K562 (cell line): ENCODE data around the gene ZNF334. TPM values are rescaled to one million over a fixed set of nuclear protein-coding genes. Genes with fewer than 3 reads are reported as not detected.

ENCODE experiments used
- ATAC-seq: fragments of 200-7000 bp; cut with Tn5 transposase; 3 replicates; pipeline ENCODE4 v1.9.1; 2020; ENCODE audit warnings: moderate library complexity
- BruUV-seq: library from RNA; stranded (reverse); fragments of 400-500 nt; replicated peaks from 2 replicates; lab custom pipeline; 2021; lab: Mats Ljungman, UMichigan
- CTCF ChIA-PET: fragments of 300-600 bp; formaldehyde crosslinking; extraction: SDS; loops from one replicate; lab custom pipeline; 2021; ENCODE audit warnings: low intra/inter-chr PET ratio; lab: Yijun Ruan, JAX
- POLR2A ChIA-PET: fragments of 300-600, 350-650 bp; sonication (Branson Sonifier 250); formaldehyde crosslinking; extraction: SDS; loops from one replicate; lab custom pipeline; 2021; ENCODE audit warnings: antibody characterized with exemption, inconsistent platforms; lab: Yijun Ruan, JAX
- DNase-seq, 4 experiments: peaks; one replicate each; pipeline versions ENCODE4 v3.0.0 to v3.0.0-alpha.2; 2011 to 2018; ENCODE audit warnings: low spot score in 3 of 4, mixed read lengths in 3 of 4; ENCODE audit errors: extremely low read depth in 1 of 4
- FAIRE-seq: peaks from 2 replicates; lab custom pipeline; 2011; peaks lifted over from hg19 to GRCh38; lab: Jason Lieb, UNC
- H2AFZ ChIP-seq: 2 replicates; pipeline ENCODE4 v1.6.0; 2011; ENCODE audit warnings: low read depth, low read length, control low read depth, inconsistent platforms
- H3K27ac ChIP-seq: fragments of 200-600 bp; 3 replicates; pipeline ENCODE4 v1.8.0; 2011; ENCODE audit warnings: low read depth, mild to moderate bottlenecking, control low read depth, inconsistent platforms, low read length, moderate library complexity, mixed read lengths; ENCODE audit errors: extremely low read depth
- H3K27me3 ChIP-seq, 2 experiments: fragments of 300-600 bp in 1 of 2; 2 replicates in 1 of 2; 3 replicates in 1 of 2; pipeline versions ENCODE4 v1.6.0 to v1.8.0; 2011; ENCODE audit warnings: inconsistent platforms in 2 of 2, low read length in 2 of 2, mild to moderate bottlenecking in 1 of 2, mixed read lengths in 1 of 2, moderate library complexity in 1 of 2; ENCODE audit not compliant: control insufficient read depth in 2 of 2, insufficient read depth in 2 of 2
- H3K36me3 ChIP-seq: fragments of 300-600 bp; 3 replicates; pipeline ENCODE4 v1.8.0; 2011; ENCODE audit warnings: mild to moderate bottlenecking, low read length, inconsistent platforms; ENCODE audit not compliant: control insufficient read depth, insufficient read depth
- H3K4me1 ChIP-seq, 2 experiments: fragments of 200-600 bp in 1 of 2; replicated peaks in 1 of 2; 2 replicates in 1 of 2; 3 replicates in 1 of 2; pipeline versions ENCODE4 v1.5.1 to v1.8.0; 2011; ENCODE audit warnings: inconsistent platforms in 2 of 2, low read length in 2 of 2, mild to moderate bottlenecking in 1 of 2, mixed read lengths in 1 of 2, moderate library complexity in 1 of 2; ENCODE audit not compliant: control insufficient read depth in 2 of 2, insufficient read depth in 2 of 2
- H3K4me2 ChIP-seq: 2 replicates; pipeline ENCODE4 v1.6.1; 2011; ENCODE audit warnings: low read length, control low read depth, inconsistent platforms, mixed read lengths; ENCODE audit not compliant: insufficient read depth
- H3K4me3 ChIP-seq: fragments of 200-600 bp; sonication (generic), shearing (Covaris generic); 2 replicates; pipeline ENCODE4 v1.5.1; 2016; ENCODE audit warnings: control low read depth, inconsistent platforms
- H3K79me2 ChIP-seq: fragments of 200-600 bp; 3 replicates; pipeline ENCODE4 v1.8.0; 2011; ENCODE audit warnings: low read length, inconsistent platforms; ENCODE audit not compliant: control insufficient read depth, insufficient read depth
- H3K9ac ChIP-seq, 2 experiments: 2 replicates each; pipeline versions ENCODE4 v1.6.0 to v1.6.1; 2011; ENCODE audit warnings: low read depth in 2 of 2, low read length in 2 of 2, control low read depth in 1 of 2, inconsistent platforms in 1 of 2, mild to moderate bottlenecking in 1 of 2, mixed read lengths in 1 of 2; ENCODE audit not compliant: insufficient read depth in 1 of 2
- H3K9me1 ChIP-seq: one replicate; pipeline ENCODE4 v1.6.0; 2011; ENCODE audit warnings: inconsistent platforms, mild to moderate bottlenecking, low read length, moderate library complexity; ENCODE audit not compliant: control insufficient read depth, insufficient read depth
- H3K9me3 ChIP-seq: replicated peaks from 2 replicates; pipeline ENCODE4 v1.5.1; 2011; ENCODE audit warnings: low read depth, low read length, inconsistent platforms; ENCODE audit not compliant: control insufficient read depth, insufficient read depth
- H4K20me1 ChIP-seq: replicated peaks from 2 replicates; pipeline ENCODE4 v1.6.1; 2011; ENCODE audit warnings: low read length, inconsistent platforms, mixed read lengths; ENCODE audit not compliant: control insufficient read depth, insufficient read depth
- CBFA2T3 ChIP-seq: fragments of 450-650 bp; IDR thresholded peaks from 2 replicates; pipeline ENCODE4 v1.6.1; 2017
- CBX8 ChIP-seq: fragments of 200-600 bp; sonication (generic); IDR thresholded peaks from 2 replicates; pipeline ENCODE4 v1.6.1; 2012; ENCODE audit warnings: borderline replicate concordance, mixed run types, low read depth, mild to moderate bottlenecking, moderate library complexity, mixed read lengths, low read length, control low read depth, inconsistent platforms; ENCODE audit not compliant: poor library complexity, severe bottlenecking; ENCODE audit errors: extremely low read depth
- ETV5 ChIP-seq: sonication (generic); formaldehyde crosslinking; IDR thresholded peaks from 2 replicates; pipeline ENCODE4 v1.4.0; 2020; ENCODE audit warnings: low read depth, mild to moderate bottlenecking, missing genetic modification reagents
- EZH2 ChIP-seq: IDR thresholded peaks from 2 replicates; pipeline ENCODE4 v1.6.1; 2012; ENCODE audit warnings: low read depth, mild to moderate bottlenecking, inconsistent platforms, low read length, borderline replicate concordance
- SIN3B ChIP-seq: fragments of 450-650 bp; IDR thresholded peaks from 2 replicates; pipeline ENCODE4 v1.6.1; 2017; ENCODE audit warnings: low read depth, mild to moderate bottlenecking, moderate library complexity
- WGBS: fragments of 100-300 bp; shearing (Covaris generic); methylation state at CpG from one replicate; pipeline ENCODE4 v1.1.6; 2016; ENCODE audit warnings: low coverage, mixed read lengths; ENCODE audit not compliant: insufficient coverage; ENCODE audit errors: missing lambda C conversion rate; 5-methylcytosine and 5-hydroxymethylcytosine counted together
- in situ Hi-C: fragments of 300-500 bp; cut with MboI; formaldehyde crosslinking; loops from 4 replicates; pipeline ENCODE4 v1.15.0; 2018; ENCODE audit warnings: inconsistent platforms, mixed read lengths
- intact Hi-C: fragments of 100-400 bp; cut with micrococcal nuclease; formaldehyde crosslinking; loops from 2 replicates; pipeline ENCODE4 v1.14.2; 2022
- polyA plus RNA-seq, 8 experiments: library from polyadenylated mRNA; depleted of rRNA in 4 of 8; stranded (reverse) in 5 of 8; unstranded in 3 of 8; fragments of >200 nt; fragmentation: Nextera tagmentation in 2 of 8; fragmentation: Illumina TruSeq in 1 of 8; extraction: Ambion mirVana in 2 of 8; extraction: Trizol in 1 of 8; gene quantifications; 2 replicates each; pipeline versions ENCODE4 v1.2.1 to v1.2.3, GENCODE V29; 2011 to 2014; ENCODE audit warnings: inconsistent platforms in 1 of 8, missing spikeins in 1 of 8
- total RNA-seq, 7 experiments: library from RNA; depleted of rRNA in 6 of 7; stranded (reverse); fragments of >200 nt in 6 of 7; fragmentation: Illumina TruSeq in 2 of 7; extraction: Trizol in 2 of 7; gene quantifications; 2 replicates each; pipeline versions ENCODE4 v1.2.1 to v1.2.3, GENCODE V29; 2011 to 2021; ENCODE audit warnings: low replicate concordance in 1 of 7
- TF ChIP-seq, protein P1 (sequence below): fragments of 450-650 bp; formaldehyde crosslinking; IDR thresholded peaks from 2 replicates; pipeline ENCODE4 v1.4.0; 2022; ENCODE audit warnings: missing genetic modification characterization

The ZNF334 gene
- total and polyA plus RNA-seq, 9 of the 15 experiments (the other 6 are each of a cell fraction or from before 2014, with no cell fraction given) = 0.06 to 0.27 (median 0.21) TPM; not detected in 1

DNA sequence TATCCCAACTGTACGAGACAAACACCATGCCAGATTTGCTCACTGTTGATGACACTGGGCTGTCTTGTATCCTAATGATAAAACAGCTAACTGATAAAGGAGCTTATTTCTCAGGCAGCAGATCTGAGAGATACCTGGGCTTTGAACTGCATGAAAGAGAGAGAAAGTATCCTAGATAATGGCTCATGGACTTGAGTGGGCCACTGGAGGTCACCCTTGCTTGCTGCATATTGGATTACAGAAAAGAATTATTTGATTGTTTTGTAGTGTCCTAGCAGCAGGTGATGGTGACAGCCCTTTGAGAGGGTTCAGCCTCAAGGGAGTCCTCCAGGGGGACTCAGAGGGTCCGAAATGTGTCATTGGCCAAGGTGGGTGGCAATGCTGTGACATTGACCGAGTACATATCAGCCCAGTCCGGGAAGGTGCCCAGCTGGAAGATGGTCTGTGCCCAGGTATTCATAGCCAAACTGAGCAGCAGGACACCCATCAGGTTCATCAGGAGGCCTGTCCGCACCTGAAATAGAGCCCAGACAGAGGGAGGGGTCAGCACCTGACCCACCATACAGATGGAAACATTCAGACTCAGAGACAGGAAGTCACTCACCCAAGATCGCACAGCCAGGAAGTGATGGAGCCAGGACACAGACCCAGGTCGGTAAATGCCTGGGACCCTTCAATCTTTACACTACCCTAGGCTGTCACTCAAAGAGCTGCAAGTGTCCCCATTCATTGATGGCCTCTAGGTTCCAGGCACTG is 46.5 kb upstream of the ZNF334 start (continued):
- TF ChIP-seq, protein P1, sequence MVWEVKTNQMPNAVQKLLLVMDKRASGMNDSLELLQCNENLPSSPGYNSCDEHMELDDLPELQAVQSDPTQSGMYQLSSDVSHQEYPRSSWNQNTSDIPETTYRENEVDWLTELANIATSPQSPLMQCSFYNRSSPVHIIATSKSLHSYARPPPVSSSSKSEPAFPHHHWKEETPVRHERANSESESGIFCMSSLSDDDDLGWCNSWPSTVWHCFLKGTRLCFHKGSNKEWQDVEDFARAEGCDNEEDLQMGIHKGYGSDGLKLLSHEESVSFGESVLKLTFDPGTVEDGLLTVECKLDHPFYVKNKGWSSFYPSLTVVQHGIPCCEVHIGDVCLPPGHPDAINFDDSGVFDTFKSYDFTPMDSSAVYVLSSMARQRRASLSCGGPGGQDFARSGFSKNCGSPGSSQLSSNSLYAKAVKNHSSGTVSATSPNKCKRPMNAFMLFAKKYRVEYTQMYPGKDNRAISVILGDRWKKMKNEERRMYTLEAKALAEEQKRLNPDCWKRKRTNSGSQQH (CRISPR knock-in tag) = no peak
- TF ChIP-seq SIN3B (no peak), EZH2 (no peak), CBX8 (no peak)

DNA sequence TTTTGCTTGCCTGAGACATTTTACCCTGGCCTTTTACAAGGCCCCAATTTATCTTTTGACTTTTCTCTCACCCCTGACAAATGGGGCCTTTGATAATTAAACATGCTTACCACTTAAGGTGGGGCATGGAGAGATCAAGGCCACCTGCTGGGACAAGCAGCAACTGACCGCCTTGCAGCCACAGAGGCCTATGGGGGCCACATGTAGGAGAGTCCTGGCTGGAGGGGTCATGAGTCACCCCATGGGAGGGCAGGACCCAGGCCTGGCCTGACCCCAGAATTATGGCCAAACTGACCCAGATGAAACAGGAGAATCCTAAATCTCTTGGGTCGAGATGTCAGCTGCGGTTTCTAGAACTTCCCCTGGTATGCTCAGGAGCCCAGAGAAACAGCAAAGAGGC is 45.6 kb upstream of the ZNF334 start:
- TF ChIP-seq ETV5 (CRISPR knock-in tag) = no peak
- peak; percentile 23; the same call in 1 of the 2 replicates for TF ChIP-seq CBFA2T3
- no TSS peak for BruUV-seq
- CTCF ChIA-PET = interaction anchor here (2.6 kb wide), 1 partner anchor 122 kb away, joined by 10 read pairs; no protein-coding TSS in a partner anchor
- no peaks in the 10 kb centered on the region for H4K20me1 ChIP-seq
- H2AFZ ChIP-seq = no peak overlapping the region
- in situ Hi-C loops = no loop called here
- peaks cover 5 to 10% of the 10 kb centered on the region in 2 experiments; a peak in 2 of 5 replicates for H3K27me3 ChIP-seq
- H3K9ac ChIP-seq = no peak overlapping the region
- POLR2A ChIA-PET = interaction anchor here (0.7 to 1.0 kb wide), 2 partner anchors 24 to 678 kb away, joined by 3 to 4 read pairs; no protein-coding TSS in a partner anchor
- H3K4me3 ChIP-seq = no peak overlapping the region
- 14% methylated on average over 3 of the region's 3 CpGs for WGBS
- H3K36me3 ChIP-seq = no peaks in the 10 kb centered on the region
- intact Hi-C loops = loop anchor here (2.0 kb wide), 1 partner anchor 124 kb away; no protein-coding TSS in a partner anchor
- no peaks in the 10 kb centered on the region for H3K9me1 ChIP-seq
- FAIRE-seq (no peak), DNase-seq (peak in 3 of 4 experiments; percentile 23 to 46 (median 42)), ATAC-seq (0 out of 3 replicates have a peak, but pooled peaks have one; percentile 22)
- H3K4me2 ChIP-seq = no peak overlapping the region
- H3K9me3 ChIP-seq = no peaks in the 10 kb centered on the region
- no peak overlapping the region for H3K27ac ChIP-seq
- H3K79me2 ChIP-seq = no peaks in the 10 kb centered on the region
- peaks cover 19 to 30% of the 10 kb centered on the region in 2 experiments for H3K4me1 ChIP-seq
